A549 (cell line): ENCODE data around the gene MINDY1. TPM values are rescaled to one million over a fixed set of nuclear protein-coding genes. Genes with fewer than 3 reads are reported as not detected.

ENCODE experiments used
- ATAC-seq, 2 experiments: fragments of 200-7000 bp in 1 of 2; fragments of >200 bp in 1 of 2; cut with Nextera tagmentation in 1 of 2; cut with Tn5 transposase in 1 of 2; 3 replicates each; pipeline versions ENCODE4 v1.8.0 to v1.9.1; 2018 to 2020; ENCODE audit warnings: mild to moderate bottlenecking in 1 of 2, moderate library complexity in 1 of 2
- CTCF ChIA-PET: fragments of 300-600 bp; sonication (Branson Sonifier 250); formaldehyde crosslinking; extraction: SDS; loops from one replicate; lab custom pipeline; 2021; ENCODE audit warnings: antibody characterized with exemption, inconsistent platforms; lab: Yijun Ruan, JAX
- POLR2A ChIA-PET: fragments of 350-600 bp; formaldehyde crosslinking; extraction: SDS; loops from one replicate; lab custom pipeline; 2021; ENCODE audit warnings: antibody characterized with exemption, inconsistent platforms; lab: Yijun Ruan, JAX
- DNase-seq, 2 experiments: peaks; one replicate each; pipeline versions ENCODE4 v3.0.0 to v3.0.0-alpha.2; 2011 to 2016; ENCODE audit warnings: low read depth in 1 of 2, low spot score in 1 of 2
- FAIRE-seq: peaks from 2 replicates; lab custom pipeline; 2011; peaks lifted over from hg19 to GRCh38; lab: Jason Lieb, UNC
- H3K27ac ChIP-seq, 2 experiments: fragments of >200 bp; sonication (Bioruptor Twin); formaldehyde crosslinking; 3 replicates each; pipeline ENCODE4 v1.5.1; 2016 to 2017
- H3K4me1 ChIP-seq: fragments of >200 bp; sonication (Bioruptor Twin); formaldehyde crosslinking; 3 replicates; pipeline ENCODE4 v1.6.1; 2016
- H3K4me2 ChIP-seq: fragments of >200 bp; sonication (Bioruptor Twin); formaldehyde crosslinking; 3 replicates; pipeline ENCODE4 v1.6.1; 2016
- H3K4me3 ChIP-seq: fragments of >200 bp; sonication (Bioruptor Twin); formaldehyde crosslinking; 3 replicates; pipeline ENCODE4 v1.5.1; 2016
- H3K9me3 ChIP-seq: fragments of >200 bp; sonication (Bioruptor Twin); formaldehyde crosslinking; 3 replicates; pipeline ENCODE4 v1.6.1; 2016
- BCL3 ChIP-seq: fragments of >200 bp; sonication (Bioruptor Twin); formaldehyde crosslinking; IDR thresholded peaks from 3 replicates; pipeline ENCODE4 v1.6.1; 2016
- BHLHE40 ChIP-seq: IDR thresholded peaks from 2 replicates; pipeline ENCODE4 v1.6.1; 2012; ENCODE audit warnings: low read depth, low read length, inconsistent platforms
- CBX2 ChIP-seq: fragments of 200-600 bp; sonication (generic); IDR thresholded peaks from 2 replicates; pipeline ENCODE4 v1.6.1; 2016; ENCODE audit warnings: low read depth, mild to moderate bottlenecking, borderline replicate concordance
- CEBPB ChIP-seq, 2 experiments: fragments of >200 bp in 1 of 2; sonication (Bioruptor Twin) in 1 of 2; formaldehyde crosslinking in 1 of 2; IDR thresholded peaks; 2 replicates each; pipeline ENCODE4 v1.6.1; 2012 to 2016
- CHD2 ChIP-seq: fragments of 150-350 bp; IDR thresholded peaks from 2 replicates; pipeline ENCODE4 v1.6.1; 2014; ENCODE audit warnings: low read length; ENCODE audit not compliant: partially characterized antibody
- EP300 ChIP-seq, 2 experiments: fragments of >200 bp; sonication (Bioruptor Twin); formaldehyde crosslinking; IDR thresholded peaks; 2 replicates in 1 of 2; 3 replicates in 1 of 2; pipeline ENCODE4 v1.6.1; 2016 to 2017
- ESRRA ChIP-seq: fragments of 150-350 bp; IDR thresholded peaks from 2 replicates; pipeline ENCODE4 v1.6.1; 2014; ENCODE audit warnings: mild to moderate bottlenecking, low read length, borderline replicate concordance
- FOSB ChIP-seq: fragments of 250-450 bp; sonication (Bioruptor Pico); IDR thresholded peaks from 2 replicates; pipeline ENCODE4 v1.5.0; 2020; ENCODE audit warnings: mild to moderate bottlenecking, moderate library complexity
- FOSL2 ChIP-seq, 2 experiments: fragments of 450-650 bp in 1 of 2; fragments of >200 bp in 1 of 2; sonication (Bioruptor Twin) in 1 of 2; formaldehyde crosslinking; IDR thresholded peaks; 2 replicates each; pipeline versions ENCODE4 v1.5.0 to v1.6.1; 2016 to 2020; ENCODE audit warnings: mild to moderate bottlenecking in 1 of 2, moderate library complexity in 1 of 2
- HDAC2 ChIP-seq: fragments of 200-600 bp; sonication (generic); IDR thresholded peaks from 2 replicates; pipeline ENCODE4 v1.6.1; 2016
- HOXB13 ChIP-seq: fragments of 250-450 bp; sonication (Bioruptor Pico); IDR thresholded peaks from 2 replicates; pipeline ENCODE4 v1.5.0; 2020; ENCODE audit warnings: low read depth, mild to moderate bottlenecking, moderate library complexity
- JUN ChIP-seq, 2 experiments: fragments of >200 bp; sonication (Bioruptor Twin); formaldehyde crosslinking; IDR thresholded peaks; 2 replicates in 1 of 2; 3 replicates in 1 of 2; pipeline ENCODE4 v1.6.1; 2016 to 2017
- JUNB ChIP-seq: fragments of >200 bp; sonication (Bioruptor Twin); formaldehyde crosslinking; IDR thresholded peaks from 2 replicates; pipeline ENCODE4 v1.6.1; 2016
- MAZ ChIP-seq: fragments of 150-350 bp; IDR thresholded peaks from 2 replicates; pipeline ENCODE4 v1.6.1; 2014; ENCODE audit warnings: antibody characterized with exemption, low read depth, low read length, borderline replicate concordance
- MYC ChIP-seq: IDR thresholded peaks from 2 replicates; pipeline ENCODE4 v1.6.1; 2012; ENCODE audit warnings: mild to moderate bottlenecking, inconsistent platforms, low read length, improper control_type of control experiment, borderline replicate concordance
- NFE2L2 ChIP-seq: fragments of 150-350 bp; conservative IDR thresholded peaks from 2 replicates; pipeline ENCODE4 v1.6.1; 2014; ENCODE audit warnings: low read length
- NR3C1 ChIP-seq: fragments of >200 bp; sonication (Bioruptor Twin); formaldehyde crosslinking; IDR thresholded peaks from 3 replicates; pipeline ENCODE4 v1.6.1; 2017
- PBX3 ChIP-seq: IDR thresholded peaks from 2 replicates; pipeline ENCODE4 v1.6.1; 2012
- PHF8 ChIP-seq: fragments of 200-600 bp; sonication (generic); IDR thresholded peaks from 2 replicates; pipeline ENCODE4 v1.6.1; 2016; ENCODE audit warnings: low read depth, mild to moderate bottlenecking, antibody characterized with exemption, moderate library complexity, borderline replicate concordance
- RCOR1 ChIP-seq: fragments of 150-350 bp; IDR thresholded peaks from 2 replicates; pipeline ENCODE4 v1.6.1; 2014; ENCODE audit warnings: antibody characterized with exemption, low read length, low read depth
- SREBF2 ChIP-seq: fragments of 450-650 bp; IDR thresholded peaks from 2 replicates; pipeline ENCODE4 v1.6.1; 2014; ENCODE audit warnings: mild to moderate bottlenecking, moderate library complexity
- WGBS: methylation state at CpG from one replicate; pipeline ENCODE4 v1.1.6; 2017; ENCODE audit errors: missing lambda C conversion rate; 5-methylcytosine and 5-hydroxymethylcytosine counted together
- polyA plus RNA-seq, 4 experiments: library from polyadenylated mRNA; depleted of rRNA in 3 of 4; stranded (reverse); fragments of >200 nt; fragmentation: RNase III in 1 of 4; extraction: RNeasy Plus Mini Kit Qiagen cat#74134 plus additional on column Dnase treatment in 1 of 4; gene quantifications; 2 replicates in 3 of 4; 3 replicates in 1 of 4; pipeline ENCODE4 v1.2.3, GENCODE V29; 2011 to 2017
- TF ChIP-seq, protein P1 (sequence below): fragments of 250-450 bp; sonication (Bioruptor Pico); IDR thresholded peaks from 2 replicates; pipeline ENCODE4 v1.5.0; 2020; ENCODE audit warnings: low read depth, mild to moderate bottlenecking, moderate library complexity
- TF ChIP-seq, protein P2 (sequence below): IDR thresholded peaks from 2 replicates; pipeline ENCODE4 v1.6.1; 2012; ENCODE audit warnings: low read depth, borderline replicate concordance
- TF ChIP-seq, protein P3 (sequence below): fragments of >200 bp; sonication (Bioruptor Twin); formaldehyde crosslinking; IDR thresholded peaks from 3 replicates; pipeline ENCODE4 v1.5.1; 2016
- TF ChIP-seq, protein P4 (sequence below): fragments of 450-650 bp; IDR thresholded peaks from 2 replicates; pipeline ENCODE4 v1.6.1; 2014; ENCODE audit warnings: antibody characterized with exemption

MINDY1 gene
- polyA plus RNA-seq, 2 of the 4 experiments (the other 2 are of a cell fraction), result 4.8 to 5.2 TPM

DNA sequence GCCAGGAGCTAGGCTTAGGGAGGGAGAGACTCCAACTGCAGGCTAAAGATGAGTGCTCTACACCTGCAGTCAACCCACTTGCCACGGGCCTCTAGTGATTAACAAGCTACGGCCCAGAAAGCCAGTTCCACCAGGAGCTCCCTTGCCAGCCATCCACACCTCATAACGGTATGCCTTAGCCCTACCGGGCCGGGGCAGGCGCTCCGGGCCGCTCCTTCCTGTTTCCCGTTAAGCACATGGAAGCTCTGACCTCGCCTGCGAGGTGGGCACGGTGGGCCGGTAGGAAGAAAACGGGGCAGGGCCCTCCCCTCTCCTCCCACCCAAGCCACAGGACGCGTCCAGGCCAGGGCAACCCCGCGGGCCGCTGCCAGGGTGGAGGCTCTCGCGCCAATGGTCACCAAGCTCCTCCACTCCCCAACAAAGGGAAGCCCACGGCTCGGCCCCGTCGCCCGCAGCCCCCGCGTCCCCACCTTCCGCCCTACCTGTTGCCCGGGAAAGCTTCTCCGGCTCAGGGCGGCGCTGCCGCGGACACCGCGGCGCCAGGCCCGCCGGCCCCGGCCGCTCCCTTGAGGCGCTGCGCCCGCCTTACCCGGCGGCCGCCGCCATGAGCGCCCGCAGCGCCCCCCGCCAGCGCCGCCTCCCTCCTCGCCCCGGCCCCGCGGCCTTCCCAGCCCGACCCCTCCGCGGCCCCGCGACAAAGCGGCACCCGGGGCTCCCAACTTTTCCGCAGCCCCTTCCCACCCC lies 32.7 kb downstream of the MINDY1 start:
- peaks cover 75% of the 10 kb centered on the region for H3K4me1 ChIP-seq
- H3K27ac ChIP-seq, result peak overlapping the region; percentile 98 to 100
- ChIA-PET POLR2A (interaction anchor here (0.9 kb wide), 1 partner anchor 8 kb away, joined by 3 read pairs; no protein-coding TSS in a partner anchor), CTCF (interaction anchor here (1.0 to 26.8 kb wide), 5 partner anchors 9 to 161 kb away, joined by 3 to 586 read pairs (median 8); partner anchors contain the start of genes ANXA9 and MINDY1)
- peak overlapping the region; percentile 95 for H3K4me2 ChIP-seq
- peak; percentile 5 to 32 for ATAC-seq
- no peaks in the 10 kb centered on the region for H3K9me3 ChIP-seq
- peak overlapping the region; percentile 90 for H3K4me3 ChIP-seq
- FAIRE-seq, result no peak
- TF ChIP-seq MAZ (no peak), NR3C1 (no peak), JUNB (no peak), FOSB (CRISPR knock-in tag) (no peak), RCOR1 (no peak), BCL3 (no peak), EP300 (IDR thresholded peaks at IDR 0.05) (no peak), CBX2 (no peak), NFE2L2 (no peak), BHLHE40 (no peak), ESRRA (no peak), PBX3 (no peak), JUN (IDR thresholded peaks at IDR 0.05) (no peak), HOXB13 (no peak), CHD2 (no peak), HDAC2 (no peak), PHF8 (0 out of 2 replicates have a peak, but pooled peaks have one; percentile 35), CEBPB (IDR thresholded peaks at IDR 0.05) (no peak), MYC (0 out of 2 replicates have a peak, but pooled peaks have one; percentile 21), FOSL2 (IDR thresholded peaks at IDR 0.05) (no peak), FOSL2 (CRISPR knock-in tag; IDR thresholded peaks at IDR 0.05) (no peak), SREBF2 (no peak)
- TF ChIP-seq, protein P1, sequence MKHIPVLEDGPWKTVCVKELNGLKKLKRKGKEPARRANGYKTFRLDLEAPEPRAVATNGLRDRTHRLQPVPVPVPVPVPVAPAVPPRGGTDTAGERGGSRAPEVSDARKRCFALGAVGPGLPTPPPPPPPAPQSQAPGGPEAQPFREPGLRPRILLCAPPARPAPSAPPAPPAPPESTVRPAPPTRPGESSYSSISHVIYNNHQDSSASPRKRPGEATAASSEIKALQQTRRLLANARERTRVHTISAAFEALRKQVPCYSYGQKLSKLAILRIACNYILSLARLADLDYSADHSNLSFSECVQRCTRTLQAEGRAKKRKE, result no peak
- TF ChIP-seq, protein P2, sequence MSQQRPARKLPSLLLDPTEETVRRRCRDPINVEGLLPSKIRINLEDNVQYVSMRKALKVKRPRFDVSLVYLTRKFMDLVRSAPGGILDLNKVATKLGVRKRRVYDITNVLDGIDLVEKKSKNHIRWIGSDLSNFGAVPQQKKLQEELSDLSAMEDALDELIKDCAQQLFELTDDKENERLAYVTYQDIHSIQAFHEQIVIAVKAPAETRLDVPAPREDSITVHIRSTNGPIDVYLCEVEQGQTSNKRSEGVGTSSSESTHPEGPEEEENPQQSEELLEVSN, result no peak
- TF ChIP-seq, protein P3, sequence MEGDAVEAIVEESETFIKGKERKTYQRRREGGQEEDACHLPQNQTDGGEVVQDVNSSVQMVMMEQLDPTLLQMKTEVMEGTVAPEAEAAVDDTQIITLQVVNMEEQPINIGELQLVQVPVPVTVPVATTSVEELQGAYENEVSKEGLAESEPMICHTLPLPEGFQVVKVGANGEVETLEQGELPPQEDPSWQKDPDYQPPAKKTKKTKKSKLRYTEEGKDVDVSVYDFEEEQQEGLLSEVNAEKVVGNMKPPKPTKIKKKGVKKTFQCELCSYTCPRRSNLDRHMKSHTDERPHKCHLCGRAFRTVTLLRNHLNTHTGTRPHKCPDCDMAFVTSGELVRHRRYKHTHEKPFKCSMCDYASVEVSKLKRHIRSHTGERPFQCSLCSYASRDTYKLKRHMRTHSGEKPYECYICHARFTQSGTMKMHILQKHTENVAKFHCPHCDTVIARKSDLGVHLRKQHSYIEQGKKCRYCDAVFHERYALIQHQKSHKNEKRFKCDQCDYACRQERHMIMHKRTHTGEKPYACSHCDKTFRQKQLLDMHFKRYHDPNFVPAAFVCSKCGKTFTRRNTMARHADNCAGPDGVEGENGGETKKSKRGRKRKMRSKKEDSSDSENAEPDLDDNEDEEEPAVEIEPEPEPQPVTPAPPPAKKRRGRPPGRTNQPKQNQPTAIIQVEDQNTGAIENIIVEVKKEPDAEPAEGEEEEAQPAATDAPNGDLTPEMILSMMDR, result peak; percentile 22; the same call in 2 of the 3 replicates
- TF ChIP-seq, protein P4, sequence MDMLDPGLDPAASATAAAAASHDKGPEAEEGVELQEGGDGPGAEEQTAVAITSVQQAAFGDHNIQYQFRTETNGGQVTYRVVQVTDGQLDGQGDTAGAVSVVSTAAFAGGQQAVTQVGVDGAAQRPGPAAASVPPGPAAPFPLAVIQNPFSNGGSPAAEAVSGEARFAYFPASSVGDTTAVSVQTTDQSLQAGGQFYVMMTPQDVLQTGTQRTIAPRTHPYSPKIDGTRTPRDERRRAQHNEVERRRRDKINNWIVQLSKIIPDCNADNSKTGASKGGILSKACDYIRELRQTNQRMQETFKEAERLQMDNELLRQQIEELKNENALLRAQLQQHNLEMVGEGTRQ, result no peak
- TF ChIP-seq, all 56 proteins: peak for 3
- 3% methylated on average over 20 of the region's 67 CpGs for WGBS
- DNase-seq, result no peak
